HL-60/S4 (cell line): ENCODE data around the gene DNAJB13.
"Not testable (repeated sequence)": the region's sequence is repeated elsewhere in the genome, so short reads cannot be mapped to it uniquely, and the experiment has no call there.

Source experiments
- in situ Hi-C: fragments of 300-500 bp; cut with MboI; formaldehyde crosslinking; loops from 2 replicates; pipeline ENCODE4 v1.14.3; 2022; ENCODE audit warnings: low sequenced_read_pairs

The DNAJB13 gene

GRCh38 chr11:73950869-73951710 lies at the start of gene DNAJB13:
Gene DNAJB13, plus strand, starts transcription at chr11:73951026. Its CDS starts 44 bp downstream, at chr11:73951070.
- in situ Hi-C loops: loop anchor here (25.0 kb wide), 1 partner anchor 511 kb away; the partner anchor contains the start of gene KCNE3

- in situ Hi-C loops: no loop called here
Measured at GRCh38 chr11:73902303-73902702, 48.5 kb upstream of the DNAJB13 start.

- in situ Hi-C loops: no loop called here
Measured at GRCh38 chr11:73907191-73907590, 43.6 kb upstream of the DNAJB13 start.

GRCh38 chr11:73912026-73912425 lies 38.8 kb upstream of the DNAJB13 start:
- in situ Hi-C loops: no loop called here

- in situ Hi-C loops: no loop called here
Measured at GRCh38 chr11:73913472-73913871, 37.4 kb upstream of the DNAJB13 start.

GRCh38 chr11:73914284-73914683 lies 36.5 kb upstream of the DNAJB13 start:
- in situ Hi-C loops: no loop called here

- in situ Hi-C loops: no loop called here
Measured at GRCh38 chr11:73916435-73916834, 34.4 kb upstream of the DNAJB13 start.

- in situ Hi-C loops: no loop called here
Measured at GRCh38 chr11:73921180-73921579, 29.6 kb upstream of the DNAJB13 start.

- in situ Hi-C loops: no loop called here
Measured at GRCh38 chr11:73929388-73929787, 21.4 kb upstream of the DNAJB13 start.

- in situ Hi-C loops: no loop called here
Measured at GRCh38 chr11:73931039-73931645, 19.7 kb upstream of the DNAJB13 start.

- in situ Hi-C loops: no loop called here
Measured at GRCh38 chr11:73931951-73932350, 18.9 kb upstream of the DNAJB13 start.

GRCh38 chr11:73932781-73933180 lies 18.0 kb upstream of the DNAJB13 start:
- in situ Hi-C loops: no loop called here

GRCh38 chr11:73936047-73936446 lies 14.8 kb upstream of the DNAJB13 start:
- in situ Hi-C loops: not testable (repeated sequence)

- in situ Hi-C loops: no loop called here
Measured at GRCh38 chr11:73939096-73939495, 11.7 kb upstream of the DNAJB13 start.

GRCh38 chr11:73940801-73941570 lies 9.8 kb upstream of the DNAJB13 start:
- in situ Hi-C loops: no loop called here

- in situ Hi-C loops: no loop called here
Measured at GRCh38 chr11:73942010-73942409, 8.8 kb upstream of the DNAJB13 start.

GRCh38 chr11:73944085-73944484 lies 6.7 kb upstream of the DNAJB13 start:
- in situ Hi-C loops: no loop called here

GRCh38 chr11:73944901-73945300 lies 5.9 kb upstream of the DNAJB13 start:
- in situ Hi-C loops: no loop called here

- in situ Hi-C loops: no loop called here
Measured at GRCh38 chr11:73945396-73945795, 5.4 kb upstream of the DNAJB13 start.

GRCh38 chr11:73946798-73947458 lies 3.9 kb upstream of the DNAJB13 start:
- in situ Hi-C loops: no loop called here

- in situ Hi-C loops: no loop called here
Measured at GRCh38 chr11:73949246-73949645, 1.6 kb upstream of the DNAJB13 start.
